ENCODE results near the gene LSM14B.
"Not testable (repeated sequence)": the region's sequence is repeated elsewhere in the genome, so short reads cannot be mapped to it uniquely, and the experiment has no call there.

The LSM14B gene

DNA sequence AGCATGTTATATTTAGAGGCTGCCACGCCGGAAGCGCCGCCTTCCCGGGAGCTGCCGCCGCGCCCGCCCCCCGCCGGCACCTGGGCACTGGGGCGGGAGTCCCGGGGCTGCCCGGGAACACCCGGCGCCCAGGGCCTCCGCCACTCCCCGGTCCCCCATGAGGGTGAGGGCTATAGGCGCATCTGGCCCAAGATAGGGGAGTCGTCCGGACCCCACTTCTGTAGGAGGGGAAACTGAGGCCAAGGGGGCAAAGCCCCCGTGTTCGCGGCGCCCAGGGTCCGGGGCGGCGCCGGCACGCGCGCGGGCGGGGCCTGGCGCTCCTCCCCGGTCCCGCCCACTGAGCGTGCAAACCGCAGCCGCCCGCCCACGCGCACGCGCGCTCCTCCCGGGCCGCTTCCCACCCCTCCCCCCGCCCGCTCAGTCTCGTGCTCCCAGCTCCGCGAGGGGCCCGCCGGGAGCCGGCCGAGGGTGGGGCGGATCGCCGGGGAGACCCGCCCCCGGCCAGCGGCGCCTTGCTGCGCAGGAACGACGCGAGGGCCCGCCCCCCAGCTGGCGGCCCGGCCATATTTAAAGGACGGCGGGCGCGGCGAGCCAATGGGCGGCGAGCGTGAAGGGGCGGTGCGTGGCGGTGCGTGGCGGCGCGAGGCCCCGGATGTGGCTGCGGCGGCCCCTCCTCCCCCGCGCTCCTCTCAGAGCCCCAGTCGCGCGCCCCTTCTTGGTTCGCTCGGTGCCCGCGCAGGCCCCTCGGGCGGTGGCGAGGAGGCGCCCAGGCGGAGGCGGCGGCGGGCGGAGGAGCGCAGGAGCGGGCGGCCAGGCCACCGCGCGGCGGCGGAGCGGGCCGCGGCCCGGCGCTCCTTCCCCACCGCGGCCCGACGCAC lies at the start of gene LSM14B:
LSM14B (plus strand) TSS at position 700 of the 878 bp plus-strand sequence. CDS start 192 bp downstream, outside the sequence.
- FAIRE-seq (no peak), DNase-seq (ENCODE audit: insufficient read length, low spot score) (peak; percentile 91)
- TF ChIP-seq, protein P1, sequence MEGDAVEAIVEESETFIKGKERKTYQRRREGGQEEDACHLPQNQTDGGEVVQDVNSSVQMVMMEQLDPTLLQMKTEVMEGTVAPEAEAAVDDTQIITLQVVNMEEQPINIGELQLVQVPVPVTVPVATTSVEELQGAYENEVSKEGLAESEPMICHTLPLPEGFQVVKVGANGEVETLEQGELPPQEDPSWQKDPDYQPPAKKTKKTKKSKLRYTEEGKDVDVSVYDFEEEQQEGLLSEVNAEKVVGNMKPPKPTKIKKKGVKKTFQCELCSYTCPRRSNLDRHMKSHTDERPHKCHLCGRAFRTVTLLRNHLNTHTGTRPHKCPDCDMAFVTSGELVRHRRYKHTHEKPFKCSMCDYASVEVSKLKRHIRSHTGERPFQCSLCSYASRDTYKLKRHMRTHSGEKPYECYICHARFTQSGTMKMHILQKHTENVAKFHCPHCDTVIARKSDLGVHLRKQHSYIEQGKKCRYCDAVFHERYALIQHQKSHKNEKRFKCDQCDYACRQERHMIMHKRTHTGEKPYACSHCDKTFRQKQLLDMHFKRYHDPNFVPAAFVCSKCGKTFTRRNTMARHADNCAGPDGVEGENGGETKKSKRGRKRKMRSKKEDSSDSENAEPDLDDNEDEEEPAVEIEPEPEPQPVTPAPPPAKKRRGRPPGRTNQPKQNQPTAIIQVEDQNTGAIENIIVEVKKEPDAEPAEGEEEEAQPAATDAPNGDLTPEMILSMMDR (IDR thresholded peaks at IDR 0.05; ENCODE audit: insufficient read depth, missing control alignments): no peak

DNA sequence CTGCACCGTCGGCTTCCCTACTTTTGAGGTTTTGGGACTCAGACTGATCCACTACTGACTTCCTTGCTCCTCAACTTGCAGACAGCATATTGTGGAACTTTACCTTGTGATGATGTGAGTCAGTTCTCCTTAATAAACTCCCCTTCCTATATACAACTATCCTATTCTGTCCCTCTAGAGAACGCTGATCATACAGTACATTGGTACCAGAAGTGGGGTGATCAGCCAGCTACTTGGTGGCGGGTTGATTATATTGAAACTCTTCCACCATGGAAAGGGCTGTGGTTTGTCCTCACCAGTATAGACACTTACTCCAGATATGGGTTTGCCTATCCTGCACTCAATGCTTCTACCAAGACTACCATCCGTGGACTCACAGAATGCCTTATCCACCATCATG lies 49.0 kb upstream of the LSM14B start:
- TF ChIP-seq, protein P1 (IDR thresholded peaks at IDR 0.05; ENCODE audit: insufficient read depth, missing control alignments): no peak
- FAIRE-seq: no peak
- DNase-seq (ENCODE audit: insufficient read length, low spot score): no peak

DNA sequence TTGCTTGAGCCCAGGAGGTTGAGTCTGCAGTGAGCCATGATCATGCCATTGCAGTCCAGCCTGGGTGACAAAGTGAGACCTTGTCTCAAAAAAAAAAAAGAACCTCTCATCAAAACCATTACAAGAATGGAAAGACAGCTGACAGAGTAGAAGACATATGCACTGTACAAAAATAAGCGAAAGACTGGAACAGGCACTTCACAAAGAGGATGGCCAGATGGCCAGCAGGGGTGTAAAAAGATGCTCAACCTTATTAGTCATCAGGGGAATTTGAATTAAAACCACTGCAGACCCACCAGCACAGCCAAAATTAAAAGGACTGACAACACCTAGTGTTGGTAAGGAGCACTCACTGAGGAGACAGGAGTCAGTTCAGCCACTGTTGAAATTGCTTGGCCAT lies 43.1 kb upstream of the LSM14B start:
- TF ChIP-seq, protein P1 (IDR thresholded peaks at IDR 0.05; ENCODE audit: insufficient read depth, missing control alignments): no peak
- no peak for DNase-seq (ENCODE audit: insufficient read length, low spot score)
- no peak for FAIRE-seq

DNA sequence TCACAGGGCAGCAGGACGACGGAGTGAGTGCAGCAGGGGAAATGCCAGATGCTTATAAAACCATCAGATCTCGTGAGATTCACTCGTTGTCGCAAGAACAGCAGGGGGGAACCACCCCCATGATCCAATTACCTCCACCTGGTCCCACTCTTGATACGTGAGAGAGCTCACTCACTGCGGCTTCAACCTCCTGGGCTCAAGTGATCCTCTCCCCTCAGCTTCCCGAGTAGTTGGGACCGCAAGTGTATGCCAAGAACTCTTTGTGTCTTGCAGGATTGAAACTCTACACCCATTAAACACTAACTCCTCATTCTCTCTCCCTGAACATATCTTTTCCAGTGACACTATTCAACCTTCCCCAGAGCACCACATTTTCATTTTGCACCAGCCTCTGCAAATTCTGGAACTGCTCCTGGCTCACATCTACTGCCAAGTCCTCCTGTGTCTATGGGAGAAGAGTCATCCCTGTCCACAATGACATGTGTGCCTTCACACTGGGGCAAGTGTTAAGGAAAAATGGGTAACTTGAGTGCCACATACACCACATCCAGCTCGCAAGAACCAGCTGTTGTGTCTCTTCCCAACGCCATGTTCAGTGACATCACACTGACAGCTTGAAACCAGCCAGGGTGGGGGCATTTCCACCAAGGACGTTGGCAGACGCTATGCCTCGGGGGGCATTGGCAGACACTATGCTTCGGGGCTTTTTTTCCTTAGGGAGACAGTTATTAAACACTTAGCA lies 41.9 kb upstream of the LSM14B start:
- TF ChIP-seq, protein P1 (IDR thresholded peaks at IDR 0.05; ENCODE audit: insufficient read depth, missing control alignments): no peak
- FAIRE-seq: no peak
- no peak for DNase-seq (ENCODE audit: insufficient read length, low spot score)

DNA sequence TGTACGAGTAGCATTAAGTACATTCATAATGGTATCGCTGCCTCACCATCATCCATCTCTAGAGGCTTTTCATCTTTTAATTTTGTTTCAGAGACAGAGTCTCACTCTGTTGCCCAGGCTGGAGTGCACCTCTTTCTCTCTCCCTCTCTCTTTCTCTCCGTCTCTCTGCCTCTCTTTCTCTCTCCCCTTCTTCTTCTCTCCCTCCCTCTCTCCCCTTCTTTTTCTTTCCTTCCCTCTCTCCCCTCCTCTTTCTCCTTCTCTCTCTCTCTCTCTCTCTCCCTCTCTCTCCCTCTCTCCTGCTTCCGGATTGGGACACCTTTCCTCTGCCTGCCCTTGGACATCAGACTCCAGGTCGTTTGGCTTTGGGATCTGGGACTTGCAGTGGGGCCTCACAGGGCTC lies 39.0 kb upstream of the LSM14B start:
- DNase-seq (ENCODE audit: insufficient read length, low spot score) (no peak), FAIRE-seq (no peak)

DNA sequence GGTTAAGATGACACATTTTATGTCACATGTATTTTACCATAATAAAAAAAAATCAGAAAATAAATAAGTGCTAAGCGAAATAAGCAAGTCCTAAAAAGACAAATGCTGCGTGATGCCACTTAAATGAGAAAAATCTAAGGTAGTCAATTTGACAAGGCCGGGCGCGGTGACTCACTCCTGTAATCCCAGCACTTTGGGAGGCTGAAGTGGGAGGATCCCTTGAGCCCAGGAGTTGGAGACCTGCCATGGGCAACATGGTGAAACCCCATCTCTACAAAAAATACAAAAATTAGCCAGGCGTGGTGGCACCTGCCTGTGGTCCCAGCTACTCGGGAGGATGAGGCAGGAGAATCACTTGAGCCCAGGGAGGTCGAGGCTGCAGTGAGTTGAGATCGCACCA lies 38.1 kb upstream of the LSM14B start:
- not testable (repeated sequence) for FAIRE-seq; DNase-seq (ENCODE audit: insufficient read length, low spot score)

More for the DNA sequence above, 39.0 kb upstream of the LSM14B start:
- TF ChIP-seq, protein P1 (IDR thresholded peaks at IDR 0.05; ENCODE audit: insufficient read depth, missing control alignments): no peak

DNA sequence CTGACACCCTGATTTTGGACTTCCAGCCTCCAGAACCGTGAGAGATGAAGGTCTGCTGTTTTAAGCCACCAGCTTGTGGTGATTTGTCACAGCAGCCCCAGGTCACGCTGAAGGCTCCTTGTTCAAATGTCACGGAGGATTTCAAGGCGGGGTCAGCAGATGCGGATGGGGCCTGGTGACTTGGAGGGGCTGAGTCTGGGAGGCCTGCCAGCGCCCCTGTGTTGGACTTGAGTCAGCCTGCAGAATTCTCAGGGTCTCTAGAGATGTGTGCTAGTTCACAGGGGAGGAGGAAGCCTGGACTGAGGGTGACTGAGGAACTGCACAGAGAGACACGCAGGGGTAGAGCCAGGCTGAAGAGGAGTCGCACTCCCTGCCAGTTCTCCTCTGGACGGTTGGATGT lies 37.1 kb upstream of the LSM14B start:
- no peak for FAIRE-seq
- no peak for DNase-seq (ENCODE audit: insufficient read length, low spot score)
- TF ChIP-seq, protein P1 (IDR thresholded peaks at IDR 0.05; ENCODE audit: insufficient read depth, missing control alignments): no peak
